Naive B cell (primary cell): ENCODE measurements around the gene KBTBD7. TPM values are rescaled to one million over a fixed set of nuclear protein-coding genes. Genes with fewer than 3 reads are reported as not detected.
A peak's percentile ranks its signal among the peaks of the same experiment; 100 is the strongest.

Experiments
- ATAC-seq, 2 donors: fragments of 150-1000 bp; cut with Tn5 transposase; 2 replicates each; pipeline ENCODE4 v1.10.0; 2021; ENCODE audit warnings: low read depth in 2 of 2, mild to moderate bottlenecking in 2 of 2, moderate library complexity in 2 of 2
- DNase-seq: peaks from one replicate; pipeline ENCODE4 v3.0.0; 2022
- H3K27ac Mint-ChIP-seq, 6 donors: one replicate each; pipeline ENCODE4 v1.8.0; 2020 to 2022; ENCODE audit warnings: mild to moderate bottlenecking in 6 of 6, mixed read lengths in 6 of 6, moderate library complexity in 5 of 6, inconsistent platforms in 2 of 6
- H3K27me3 Mint-ChIP-seq, 3 donors: one replicate each; pipeline ENCODE4 v1.8.0; 2021 to 2022; ENCODE audit warnings: mixed read lengths in 3 of 3, mild to moderate bottlenecking in 1 of 3
- H3K36me3 Mint-ChIP-seq, 2 donors: one replicate each; pipeline ENCODE4 v1.8.0; 2020 to 2022; ENCODE audit warnings: mixed read lengths in 2 of 2, inconsistent platforms in 1 of 2, mild to moderate bottlenecking in 1 of 2
- H3K4me1 Mint-ChIP-seq, 3 donors: one replicate each; pipeline ENCODE4 v1.8.0; 2020 to 2022; ENCODE audit warnings: mixed read lengths in 3 of 3, inconsistent platforms in 1 of 3, mild to moderate bottlenecking in 1 of 3, moderate library complexity in 1 of 3
- H3K4me3 Mint-ChIP-seq, 8 donors: one replicate each; pipeline ENCODE4 v1.8.0; 2020 to 2022; ENCODE audit warnings: mild to moderate bottlenecking in 8 of 8, mixed read lengths in 8 of 8, moderate library complexity in 8 of 8, inconsistent platforms in 2 of 8
- H3K9me3 Mint-ChIP-seq, 7 donors: one replicate each; pipeline ENCODE4 v1.8.0; 2020 to 2022; ENCODE audit warnings: mixed read lengths in 7 of 7, mild to moderate bottlenecking in 5 of 7, inconsistent platforms in 2 of 7, moderate library complexity in 1 of 7
- polyA plus RNA-seq, 6 donors: library from polyadenylated mRNA; unstranded; fragments of 300-500 nt; fragmentation: Illumina TruSeq; gene quantifications; one replicate each; pipeline ENCODE4 v1.2.3, GENCODE V29; 2021; ENCODE audit warnings: low read depth in 6 of 6

KBTBD7 gene, protein sequence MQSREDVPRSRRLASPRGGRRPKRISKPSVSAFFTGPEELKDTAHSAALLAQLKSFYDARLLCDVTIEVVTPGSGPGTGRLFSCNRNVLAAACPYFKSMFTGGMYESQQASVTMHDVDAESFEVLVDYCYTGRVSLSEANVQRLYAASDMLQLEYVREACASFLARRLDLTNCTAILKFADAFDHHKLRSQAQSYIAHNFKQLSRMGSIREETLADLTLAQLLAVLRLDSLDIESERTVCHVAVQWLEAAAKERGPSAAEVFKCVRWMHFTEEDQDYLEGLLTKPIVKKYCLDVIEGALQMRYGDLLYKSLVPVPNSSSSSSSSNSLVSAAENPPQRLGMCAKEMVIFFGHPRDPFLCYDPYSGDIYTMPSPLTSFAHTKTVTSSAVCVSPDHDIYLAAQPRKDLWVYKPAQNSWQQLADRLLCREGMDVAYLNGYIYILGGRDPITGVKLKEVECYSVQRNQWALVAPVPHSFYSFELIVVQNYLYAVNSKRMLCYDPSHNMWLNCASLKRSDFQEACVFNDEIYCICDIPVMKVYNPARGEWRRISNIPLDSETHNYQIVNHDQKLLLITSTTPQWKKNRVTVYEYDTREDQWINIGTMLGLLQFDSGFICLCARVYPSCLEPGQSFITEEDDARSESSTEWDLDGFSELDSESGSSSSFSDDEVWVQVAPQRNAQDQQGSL
- 10 to 100 TPM in 1 of 6 donors, 1 to 10 TPM in 5; 3.4 to 11.7 (median 6.9) TPM for polyA plus RNA-seq

DNA sequence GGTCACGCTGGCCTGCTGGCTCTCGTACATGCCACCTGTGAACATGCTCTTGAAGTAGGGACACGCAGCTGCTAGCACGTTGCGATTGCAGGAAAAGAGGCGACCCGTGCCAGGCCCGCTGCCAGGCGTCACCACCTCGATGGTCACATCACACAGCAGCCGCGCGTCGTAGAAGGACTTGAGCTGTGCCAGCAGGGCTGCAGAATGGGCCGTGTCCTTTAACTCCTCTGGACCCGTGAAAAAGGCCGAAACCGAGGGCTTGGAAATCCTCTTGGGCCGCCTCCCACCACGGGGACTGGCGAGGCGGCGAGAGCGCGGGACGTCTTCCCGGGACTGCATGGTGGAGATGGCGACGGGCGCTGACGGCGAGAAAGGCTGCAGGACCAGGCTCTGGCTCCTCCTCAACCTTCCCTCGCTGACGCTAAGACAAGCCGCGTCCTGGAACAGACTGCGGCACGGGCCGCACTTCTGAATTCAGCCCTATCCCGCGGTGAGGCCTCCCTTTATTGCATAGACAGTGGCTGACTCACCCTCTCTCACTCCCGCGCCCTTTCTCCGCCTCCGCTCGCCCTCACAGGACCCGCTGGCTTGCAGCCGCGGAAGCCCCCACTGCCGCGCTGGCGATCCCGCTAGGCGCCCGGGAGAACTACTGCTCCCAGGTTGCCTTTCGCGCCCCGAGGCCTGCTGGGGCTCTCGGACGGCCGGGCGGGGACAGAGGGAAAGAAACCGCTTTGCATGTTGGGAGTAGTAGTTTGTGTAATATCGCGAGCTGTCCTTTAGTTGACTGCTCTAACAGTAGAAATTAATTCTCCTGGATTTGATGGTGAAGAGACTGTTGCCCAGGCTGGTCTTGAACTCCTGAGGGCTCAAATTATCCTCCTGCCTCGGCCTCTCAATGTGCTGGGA is at the start of gene KBTBD7:
KBTBD7 (minus strand) TSS at position 651 of the 906 bp plus-strand sequence; CDS start at position 339, 312 bp downstream.
- peaks cover 36 to 59% (median 52%) of the 10 kb centered on the region in 3 donors for H3K4me1 Mint-ChIP-seq
- DNase-seq (peak; percentile 88), ATAC-seq (peak; percentile 89 to 92)
- H3K4me3 Mint-ChIP-seq = peak within 1 kb of the TSS; percentile 86 to 97 (median 94)
- peaks cover 0 to 6% of the 10 kb centered on the region in 2 donors for H3K36me3 Mint-ChIP-seq
- no peaks in the 10 kb centered on the region for H3K27me3 Mint-ChIP-seq
- H3K9me3 Mint-ChIP-seq = peaks cover 0 to 4% (median 0%) of the 10 kb centered on the region in 7 donors
- peak within 1 kb of the TSS; percentile 79 to 95 (median 88) for H3K27ac Mint-ChIP-seq

DNA sequence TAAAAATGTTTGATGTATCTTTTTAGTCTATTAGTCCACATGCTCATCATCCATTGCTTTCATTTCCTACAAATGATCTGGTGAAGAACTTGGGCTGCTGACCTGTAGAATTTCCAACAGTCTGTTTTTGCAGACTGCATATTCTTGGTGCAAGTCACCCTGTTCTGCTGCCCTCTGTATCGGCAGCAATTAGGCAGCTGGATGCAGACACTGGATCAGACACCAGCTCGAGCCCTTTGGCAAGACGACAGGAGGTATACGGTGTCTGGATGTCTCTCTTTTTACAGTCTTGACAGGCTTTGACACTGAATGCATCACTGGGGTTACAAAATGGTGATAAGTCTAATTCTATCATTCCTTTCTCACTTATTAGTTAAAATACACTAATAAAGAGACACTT is 47.3 kb upstream of the KBTBD7 start:
- H3K27ac Mint-ChIP-seq = peak overlapping the region in 1 of 6 donors; percentile 30
- DNase-seq (no peak), ATAC-seq (no peak)
- no peaks in the 10 kb centered on the region for H3K4me1 Mint-ChIP-seq
- H3K27me3 Mint-ChIP-seq = no peaks in the 10 kb centered on the region
- no peak overlapping the region for H3K4me3 Mint-ChIP-seq
- H3K36me3 Mint-ChIP-seq = peaks cover 0 to 13% of the 10 kb centered on the region in 2 donors
- H3K9me3 Mint-ChIP-seq = no peaks in the 10 kb centered on the region

DNA sequence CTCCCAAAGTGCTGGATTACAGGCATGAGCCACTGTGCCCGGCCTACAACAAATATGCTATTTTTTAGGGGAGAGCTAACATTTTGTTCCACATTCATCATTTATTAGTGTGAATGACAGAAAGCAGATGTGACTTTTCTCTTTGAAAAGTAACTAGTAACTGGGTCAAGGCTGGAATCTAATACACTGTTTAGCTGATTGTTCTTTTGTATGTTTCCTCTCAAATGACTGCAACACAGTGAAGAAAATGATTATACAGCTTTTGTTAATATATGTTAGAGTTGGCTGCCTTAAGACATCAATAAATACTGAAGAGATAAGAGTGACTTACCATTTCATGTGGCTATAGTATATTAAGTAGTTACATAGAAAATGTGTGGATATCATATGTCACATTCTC is 42.0 kb upstream of the KBTBD7 start:
- DNase-seq (no peak), ATAC-seq (no peak)
- Mint-ChIP-seq H3K36me3 (peaks cover 8 to 25% of the 10 kb centered on the region in 2 donors), H3K4me3 (no peak overlapping the region), H3K9me3 (no peaks in the 10 kb centered on the region), H3K27me3 (no peaks in the 10 kb centered on the region), H3K27ac (peak overlapping the region in 2 of 6 donors; percentile 15 to 33), H3K4me1 (peaks cover 12 to 20% (median 15%) of the 10 kb centered on the region in 3 donors)

DNA sequence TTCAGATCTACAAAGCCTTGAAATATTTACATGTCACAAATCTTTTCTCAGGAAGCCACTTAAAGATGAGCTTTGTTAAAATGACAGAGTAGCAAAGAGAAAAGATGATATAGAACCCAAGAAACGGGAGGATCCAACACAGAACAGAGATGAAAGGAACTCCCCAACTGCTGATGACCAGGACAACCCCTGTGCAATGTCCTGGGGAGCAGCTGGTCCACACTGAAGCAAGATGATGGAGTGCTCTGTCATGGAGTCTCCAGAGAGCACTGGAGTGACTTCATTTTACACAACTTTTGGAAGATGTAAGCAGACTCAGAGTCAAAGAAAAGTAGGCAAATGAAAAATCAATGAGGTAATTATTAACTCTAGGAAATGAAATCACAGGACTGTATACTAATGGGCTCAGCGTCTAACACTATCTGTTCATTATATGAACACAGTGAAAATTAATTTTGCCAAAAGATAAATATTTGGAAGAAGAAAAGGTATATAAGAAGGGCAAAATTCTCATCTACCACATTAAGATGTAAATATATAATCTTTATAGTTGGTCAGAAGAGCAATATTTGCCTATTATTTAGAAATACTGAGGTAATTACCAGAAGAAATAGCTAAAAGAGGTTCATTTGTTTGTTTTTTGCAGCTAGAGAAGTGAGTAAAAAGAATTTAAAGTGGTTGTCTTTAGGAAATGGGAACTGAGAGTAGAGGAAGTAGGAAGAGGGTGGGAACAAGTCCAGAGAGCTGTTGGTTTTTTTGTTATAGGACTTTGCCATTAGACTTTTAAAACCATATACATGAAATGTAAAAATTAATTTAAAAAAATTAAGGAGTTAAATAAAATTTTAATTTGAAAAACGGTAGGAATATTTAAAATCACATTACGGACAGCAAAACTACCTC is 38.5 kb upstream of the KBTBD7 start:
- Mint-ChIP-seq H3K4me1 (peaks cover 12 to 20% (median 15%) of the 10 kb centered on the region in 3 donors), H3K27me3 (no peaks in the 10 kb centered on the region), H3K4me3 (no peak overlapping the region), H3K36me3 (peaks cover 8 to 19% of the 10 kb centered on the region in 2 donors), H3K9me3 (no peaks in the 10 kb centered on the region), H3K27ac (peak overlapping the region in 4 of 6 donors; percentile 39 to 62 (median 60))
- no peak for DNase-seq
- no peak for ATAC-seq

DNA sequence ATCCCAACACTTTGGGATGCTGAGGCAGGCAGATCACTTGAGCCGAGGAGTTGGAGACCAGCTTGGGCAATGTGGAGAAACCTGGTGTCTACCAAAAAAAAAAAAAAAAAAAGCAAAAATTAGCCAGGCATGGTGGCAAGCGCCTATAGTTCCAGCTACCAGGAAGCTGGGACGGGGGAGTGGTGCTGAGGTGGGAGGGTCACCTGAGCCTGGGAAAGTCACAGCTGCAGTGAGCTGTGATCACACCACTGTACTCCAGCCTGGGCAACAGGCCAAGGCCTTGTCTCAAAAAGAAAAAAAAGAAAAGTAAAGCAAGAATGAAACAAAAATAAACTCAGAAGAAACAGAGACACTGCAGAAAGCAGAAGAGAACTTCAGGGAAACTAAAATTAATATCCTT is 37.4 kb upstream of the KBTBD7 start:
- Mint-ChIP-seq H3K27me3 (no peaks in the 10 kb centered on the region), H3K27ac (peak overlapping the region in 3 of 6 donors; percentile 49 to 62 (median 61)), H3K4me1 (peaks cover 12 to 20% (median 15%) of the 10 kb centered on the region in 3 donors), H3K4me3 (peak overlapping the region in 1 of 8 donors; percentile 57), H3K36me3 (peaks cover 8 to 19% of the 10 kb centered on the region in 2 donors), H3K9me3 (no peaks in the 10 kb centered on the region)
- ATAC-seq = no peak
- DNase-seq = no peak

DNA sequence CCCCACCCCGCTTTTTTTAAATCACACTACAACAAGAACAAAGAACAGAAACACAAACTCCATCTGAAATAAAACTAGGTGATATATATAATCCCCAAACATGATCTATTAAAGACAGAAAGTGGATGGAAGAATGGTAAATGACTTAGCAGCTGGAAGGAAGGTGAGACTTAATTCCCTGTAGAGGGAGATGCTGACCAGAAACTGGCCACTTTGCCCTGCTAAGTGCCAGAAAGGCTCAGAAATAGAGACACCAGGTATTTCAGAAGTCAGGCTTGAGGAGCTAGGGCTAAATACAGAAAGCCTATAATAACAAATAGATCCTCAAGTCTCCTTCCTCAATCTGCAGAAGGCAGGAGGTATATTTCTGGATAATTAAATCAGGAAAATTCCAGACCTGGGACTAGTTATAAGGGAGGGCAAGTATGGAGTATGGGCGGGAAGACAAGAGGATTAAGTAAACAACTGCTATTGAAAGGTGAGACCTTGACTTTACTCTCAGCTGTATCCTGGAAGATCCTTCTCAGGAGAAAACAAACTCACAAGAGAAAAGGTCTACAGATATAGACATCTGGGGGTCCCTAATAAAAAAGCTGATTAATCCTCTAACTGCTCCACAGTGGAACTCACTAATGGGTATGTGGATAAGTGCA is 36.8 kb upstream of the KBTBD7 start:
- no peak for ATAC-seq
- Mint-ChIP-seq H3K4me3 (no peak overlapping the region), H3K36me3 (peaks cover 8 to 19% of the 10 kb centered on the region in 2 donors), H3K27ac (peak overlapping the region in 2 of 6 donors; percentile 28 to 62), H3K27me3 (no peaks in the 10 kb centered on the region), H3K9me3 (no peaks in the 10 kb centered on the region), H3K4me1 (peaks cover 12 to 20% (median 15%) of the 10 kb centered on the region in 3 donors)
- DNase-seq = no peak

DNA sequence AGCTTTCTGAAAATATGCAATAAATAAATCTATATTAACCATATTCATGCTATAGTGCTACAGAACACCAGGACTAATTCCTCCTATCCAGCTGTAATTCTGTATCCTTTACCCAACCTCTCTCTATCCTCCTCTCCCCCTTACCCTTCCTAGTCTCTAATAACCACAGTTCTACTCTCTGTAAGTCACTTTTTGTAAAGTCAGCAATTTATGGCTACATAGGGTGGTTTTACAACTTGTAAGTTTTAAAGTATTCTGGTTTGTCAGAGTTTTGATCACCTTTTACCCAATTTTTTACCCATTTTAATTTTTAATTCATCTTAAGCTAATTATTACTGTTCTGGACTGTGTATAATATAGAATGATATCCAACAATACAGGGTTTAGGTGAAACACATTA is 35.0 kb upstream of the KBTBD7 start:
- ATAC-seq (no peak), DNase-seq (no peak)
- no peak overlapping the region for H3K4me3 Mint-ChIP-seq
- H3K27me3 Mint-ChIP-seq = no peaks in the 10 kb centered on the region
- peaks cover 12 to 20% (median 15%) of the 10 kb centered on the region in 3 donors for H3K4me1 Mint-ChIP-seq
- H3K36me3 Mint-ChIP-seq = peaks cover 9 to 19% of the 10 kb centered on the region in 2 donors
- H3K27ac Mint-ChIP-seq = no peak overlapping the region
- no peaks in the 10 kb centered on the region for H3K9me3 Mint-ChIP-seq

DNA sequence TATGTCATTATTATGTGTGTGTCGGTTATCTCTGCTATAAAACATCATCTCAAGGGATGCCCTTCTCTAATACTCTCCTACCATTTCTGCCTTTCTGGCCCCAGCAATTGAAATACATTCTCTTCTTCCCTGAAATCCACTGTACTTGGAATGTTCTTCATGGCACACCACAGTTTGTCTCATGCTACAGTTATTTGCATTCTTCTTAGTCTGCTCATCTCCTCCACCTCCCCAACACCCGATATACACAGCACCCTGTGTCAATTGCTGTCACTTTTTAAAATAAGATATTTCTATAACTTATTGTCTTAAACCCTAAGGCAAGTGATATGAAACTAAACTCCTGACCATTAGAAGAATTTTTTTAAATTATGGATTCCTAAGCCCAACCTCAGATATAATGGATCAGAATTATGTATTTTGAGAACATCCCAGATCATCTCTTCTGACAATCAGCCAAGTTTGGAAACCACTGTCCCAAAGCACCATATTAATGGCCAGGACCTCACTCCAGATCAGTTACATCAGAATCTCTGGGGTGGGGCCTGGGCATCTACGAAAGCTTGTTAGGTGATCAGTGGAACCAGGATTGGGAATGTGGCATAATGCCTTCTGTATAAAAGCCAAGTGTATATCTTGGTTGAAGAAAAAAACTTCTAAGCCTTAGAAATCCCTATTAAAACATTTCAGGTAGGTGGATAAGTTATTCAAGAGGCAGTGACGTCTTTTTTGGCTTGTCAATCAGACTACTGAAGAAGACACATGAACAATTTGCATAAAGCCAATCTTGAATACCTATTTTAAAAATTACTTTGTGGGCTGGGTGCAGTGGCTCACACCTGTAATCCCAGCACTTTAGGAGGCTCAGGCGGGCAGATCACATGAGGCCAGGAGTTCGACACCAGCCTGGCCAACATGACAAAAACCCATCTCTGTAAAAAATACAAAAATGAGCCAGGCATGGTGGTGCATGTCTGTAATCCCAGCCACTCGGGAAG is 30.0 kb upstream of the KBTBD7 start:
- no peak overlapping the region for H3K4me3 Mint-ChIP-seq
- no peak for ATAC-seq
- H3K4me1 Mint-ChIP-seq = peaks cover 4 to 5% (median 4%) of the 10 kb centered on the region in 3 donors
- peak overlapping the region in 1 of 6 donors; percentile 50 for H3K27ac Mint-ChIP-seq
- H3K36me3 Mint-ChIP-seq = peaks cover 0 to 7% of the 10 kb centered on the region in 2 donors
- H3K9me3 Mint-ChIP-seq = no peaks in the 10 kb centered on the region
- H3K27me3 Mint-ChIP-seq = no peaks in the 10 kb centered on the region
- no peak for DNase-seq

DNA sequence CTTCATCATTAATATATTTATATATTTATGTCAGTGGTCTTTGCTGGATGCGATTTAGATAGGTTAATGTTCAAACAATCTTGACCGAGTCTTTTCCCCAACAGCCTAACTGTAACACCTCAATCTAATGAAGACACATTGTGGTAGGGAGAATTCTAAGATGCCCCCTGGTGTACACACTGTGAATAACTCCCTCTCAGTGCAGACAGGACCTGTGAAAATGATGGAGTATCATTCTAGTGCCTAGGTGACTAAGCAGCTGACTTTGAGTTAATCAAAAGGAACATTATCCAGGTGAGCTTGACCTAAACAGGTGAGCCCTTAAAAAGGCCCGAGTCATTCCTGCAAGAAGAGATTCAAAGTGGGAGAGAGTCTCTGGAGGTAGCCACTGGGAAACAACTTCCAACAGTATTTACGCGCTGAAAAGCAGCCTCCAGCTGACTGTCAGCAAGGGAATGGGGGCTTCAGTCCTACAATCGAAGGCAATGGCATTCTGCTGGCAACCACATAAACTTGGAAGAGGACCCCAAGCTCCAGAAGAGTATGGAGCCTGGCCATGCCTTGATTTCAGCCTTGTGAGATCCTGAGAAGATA is 28.0 kb upstream of the KBTBD7 start:
- H3K36me3 Mint-ChIP-seq = peaks cover 0 to 7% of the 10 kb centered on the region in 2 donors
- H3K4me1 Mint-ChIP-seq = peaks cover 4 to 5% (median 4%) of the 10 kb centered on the region in 3 donors
- no peaks in the 10 kb centered on the region for H3K9me3 Mint-ChIP-seq
- ATAC-seq (peak; percentile 90 to 91), DNase-seq (peak; percentile 63)
- H3K4me3 Mint-ChIP-seq = no peak overlapping the region
- H3K27ac Mint-ChIP-seq = no peak overlapping the region
- no peaks in the 10 kb centered on the region for H3K27me3 Mint-ChIP-seq

DNA sequence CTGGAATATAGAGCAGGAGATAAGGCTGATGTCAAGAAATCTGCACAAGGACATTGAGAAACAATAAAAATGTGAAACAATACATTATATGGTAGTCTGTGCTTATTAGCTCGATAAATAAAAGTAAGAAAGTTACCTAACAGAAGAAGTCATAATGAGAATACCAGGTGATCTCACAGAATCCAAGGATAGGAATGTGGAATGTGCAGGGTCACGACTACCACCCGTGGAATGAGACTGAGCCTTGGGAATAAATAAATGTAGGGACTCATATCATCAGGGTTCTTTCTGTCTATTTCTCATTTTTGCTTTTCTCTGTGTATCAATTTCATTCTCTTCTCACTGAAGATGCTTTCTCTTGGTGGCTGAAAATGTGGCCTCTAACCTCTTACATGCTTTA is 26.0 kb upstream of the KBTBD7 start:
- ATAC-seq (no peak), DNase-seq (no peak)
- no peaks in the 10 kb centered on the region for H3K27me3 Mint-ChIP-seq
- H3K4me1 Mint-ChIP-seq = peaks cover 4 to 5% (median 4%) of the 10 kb centered on the region in 3 donors
- H3K4me3 Mint-ChIP-seq = no peak overlapping the region
- peak overlapping the region in 2 of 6 donors; percentile 8 to 28 for H3K27ac Mint-ChIP-seq
- no peaks in the 10 kb centered on the region for H3K9me3 Mint-ChIP-seq
- H3K36me3 Mint-ChIP-seq = peaks cover 0 to 7% of the 10 kb centered on the region in 2 donors
